ENCODE data around the gene NSMCE1.

DNA sequence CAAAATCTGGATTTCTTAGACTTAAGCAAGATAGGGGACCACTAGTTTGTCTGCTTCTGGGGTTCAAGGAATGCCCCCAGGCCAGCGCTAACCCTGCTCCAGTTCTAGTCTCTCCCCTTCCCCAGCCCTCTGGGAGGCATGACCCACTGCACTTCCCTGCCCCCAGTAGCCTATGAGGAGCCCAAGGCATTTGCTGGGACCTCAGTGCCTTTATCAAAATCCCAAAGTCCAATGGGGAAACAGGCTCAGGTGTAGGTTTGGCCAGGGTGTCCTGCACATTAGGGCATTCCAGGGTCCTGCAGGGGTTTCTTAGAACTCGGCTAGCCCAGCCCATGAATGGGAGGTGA, 46.4 kb upstream of the NSMCE1 start:
- TF ChIP-seq EZH2 (IDR thresholded peaks at IDR 0.05; ENCODE audit: borderline replicate concordance, low read length), result no peak
- TF ChIP-seq, protein P1, sequence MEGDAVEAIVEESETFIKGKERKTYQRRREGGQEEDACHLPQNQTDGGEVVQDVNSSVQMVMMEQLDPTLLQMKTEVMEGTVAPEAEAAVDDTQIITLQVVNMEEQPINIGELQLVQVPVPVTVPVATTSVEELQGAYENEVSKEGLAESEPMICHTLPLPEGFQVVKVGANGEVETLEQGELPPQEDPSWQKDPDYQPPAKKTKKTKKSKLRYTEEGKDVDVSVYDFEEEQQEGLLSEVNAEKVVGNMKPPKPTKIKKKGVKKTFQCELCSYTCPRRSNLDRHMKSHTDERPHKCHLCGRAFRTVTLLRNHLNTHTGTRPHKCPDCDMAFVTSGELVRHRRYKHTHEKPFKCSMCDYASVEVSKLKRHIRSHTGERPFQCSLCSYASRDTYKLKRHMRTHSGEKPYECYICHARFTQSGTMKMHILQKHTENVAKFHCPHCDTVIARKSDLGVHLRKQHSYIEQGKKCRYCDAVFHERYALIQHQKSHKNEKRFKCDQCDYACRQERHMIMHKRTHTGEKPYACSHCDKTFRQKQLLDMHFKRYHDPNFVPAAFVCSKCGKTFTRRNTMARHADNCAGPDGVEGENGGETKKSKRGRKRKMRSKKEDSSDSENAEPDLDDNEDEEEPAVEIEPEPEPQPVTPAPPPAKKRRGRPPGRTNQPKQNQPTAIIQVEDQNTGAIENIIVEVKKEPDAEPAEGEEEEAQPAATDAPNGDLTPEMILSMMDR (IDR thresholded peaks at IDR 0.05; ENCODE audit: low read length), result no peak

Data from OCI-LY1 (cell line).